ENCODE measurements around the gene RAD51B.

RAD51B gene

GRCh38 chr14:68399971-68400370 lies 580.4 kb downstream of the RAD51B start:
- Mint-ChIP-seq H3K4me3 (no peak overlapping the region), H3K27me3 (no peaks in the 10 kb centered on the region), H3K36me3 (peaks cover 16% of the 10 kb centered on the region), H3K27ac (peak overlapping the region; percentile 96), H3K4me1 (peaks cover 83% of the 10 kb centered on the region), H3K9me3 (no peaks in the 10 kb centered on the region)
- ATAC-seq: no peak

GRCh38 chr14:68401317-68401716 lies 581.7 kb downstream of the RAD51B start:
- Mint-ChIP-seq H3K9me3 (no peaks in the 10 kb centered on the region), H3K4me1 (peaks cover 86% of the 10 kb centered on the region), H3K27me3 (no peaks in the 10 kb centered on the region), H3K36me3 (peaks cover 5% of the 10 kb centered on the region), H3K27ac (peak overlapping the region; percentile 96), H3K4me3 (peak overlapping the region; percentile 5)
- ATAC-seq: no peak

DNA sequence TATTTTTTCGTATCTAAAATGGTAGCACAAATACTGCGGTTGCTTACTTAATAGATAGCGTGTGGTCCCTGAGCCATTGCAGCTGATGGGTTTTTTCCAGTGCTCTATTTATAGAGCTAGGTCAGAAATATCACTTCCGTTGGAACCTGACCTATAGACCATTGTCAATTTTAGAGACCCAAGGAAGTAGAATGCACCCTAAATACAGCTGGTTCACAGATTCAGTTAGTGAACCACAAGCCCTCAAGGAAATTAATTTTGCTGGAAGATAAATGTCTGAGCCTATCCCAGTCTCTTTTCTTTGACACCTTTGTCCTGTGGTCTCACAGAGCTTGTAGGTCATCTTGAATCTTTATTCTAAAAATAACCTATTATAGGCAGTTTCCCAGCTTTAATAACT lies 582.3 kb downstream of the RAD51B start:
- ATAC-seq: peak; percentile 89
- Mint-ChIP-seq H3K27me3 (no peaks in the 10 kb centered on the region), H3K4me3 (peak overlapping the region; percentile 7), H3K4me1 (peaks cover 86% of the 10 kb centered on the region), H3K36me3 (peaks cover 5% of the 10 kb centered on the region), H3K27ac (peak overlapping the region; percentile 96), H3K9me3 (no peaks in the 10 kb centered on the region)

DNA sequence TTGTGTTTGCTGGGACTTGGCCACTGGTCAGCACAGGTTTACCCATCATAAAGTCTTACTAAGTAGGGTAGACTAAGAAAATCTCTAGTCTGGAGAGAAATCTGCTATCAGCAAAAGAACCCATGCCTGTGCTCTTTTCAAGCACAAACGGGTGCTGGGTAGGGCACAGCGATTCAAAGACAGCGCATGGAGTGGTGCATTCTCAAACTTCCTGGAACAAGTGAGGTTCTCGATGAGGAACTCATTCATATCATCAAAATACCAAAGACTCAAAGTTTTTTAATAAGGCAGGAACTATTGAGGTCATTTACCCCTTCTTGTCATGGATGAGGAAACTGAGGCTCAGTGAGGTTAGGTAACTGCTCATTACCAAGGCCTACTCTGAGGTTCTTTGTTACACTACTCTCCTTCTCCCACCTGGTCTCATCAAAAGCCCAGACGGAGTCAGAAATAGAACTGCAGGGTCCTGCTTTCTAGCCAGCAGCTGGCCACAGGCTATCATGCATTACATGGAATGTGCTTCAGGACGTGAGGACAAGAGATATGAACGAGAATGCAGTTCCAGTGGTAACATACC lies 583.0 kb downstream of the RAD51B start:
- peaks cover 82% of the 10 kb centered on the region for H3K4me1 Mint-ChIP-seq

GRCh38 chr14:68403191-68404145 lies 583.9 kb downstream of the RAD51B start:
- Mint-ChIP-seq H3K9me3 (no peaks in the 10 kb centered on the region), H3K36me3 (peaks cover 10% of the 10 kb centered on the region), H3K27me3 (no peaks in the 10 kb centered on the region), H3K27ac (peak overlapping the region; percentile 96), H3K4me3 (peak overlapping the region; percentile 79), H3K4me1 (peaks cover 81% of the 10 kb centered on the region)
- no peak for ATAC-seq

More for the DNA sequence above, 583.0 kb downstream of the RAD51B start:
- peak overlapping the region; percentile 96 for H3K27ac Mint-ChIP-seq
- H3K4me3 Mint-ChIP-seq: peak overlapping the region; percentile 7
- ATAC-seq: peak; percentile 37
- H3K27me3 Mint-ChIP-seq: no peaks in the 10 kb centered on the region
- no peaks in the 10 kb centered on the region for H3K9me3 Mint-ChIP-seq
- peaks cover 5% of the 10 kb centered on the region for H3K36me3 Mint-ChIP-seq

GRCh38 chr14:68404146-68404527 lies 584.6 kb downstream of the RAD51B start:
- peaks cover 83% of the 10 kb centered on the region for H3K4me1 Mint-ChIP-seq
- peak overlapping the region; percentile 79 for H3K4me3 Mint-ChIP-seq
- H3K36me3 Mint-ChIP-seq: peaks cover 11% of the 10 kb centered on the region
- peak overlapping the region; percentile 96 for H3K27ac Mint-ChIP-seq
- H3K9me3 Mint-ChIP-seq: no peaks in the 10 kb centered on the region
- ATAC-seq: peak; percentile 58
- no peaks in the 10 kb centered on the region for H3K27me3 Mint-ChIP-seq

DNA sequence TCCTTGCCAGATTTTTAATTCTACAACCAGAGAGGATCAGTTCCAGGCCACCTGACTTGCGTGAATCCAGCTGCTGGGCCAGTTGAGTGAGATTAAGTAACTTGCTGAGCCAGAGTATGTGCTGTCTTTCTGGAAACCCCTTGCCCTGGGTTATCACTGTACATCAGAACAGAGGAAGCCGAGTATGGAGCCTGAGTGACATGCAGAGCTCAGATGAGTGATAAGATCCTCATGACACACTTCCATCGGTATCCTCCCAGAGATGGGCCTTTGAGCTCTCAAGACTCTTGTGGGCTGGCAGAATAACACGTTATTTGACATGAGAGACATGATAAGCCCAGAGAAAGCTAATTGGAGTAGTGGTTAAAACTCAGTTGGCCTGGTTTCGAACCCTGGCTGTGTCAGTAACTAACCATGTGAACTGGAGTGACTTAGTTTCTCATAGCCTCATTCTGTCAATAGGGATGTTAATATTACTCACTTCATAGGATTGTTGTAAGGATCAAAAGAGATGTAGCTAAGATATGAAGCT lies 585.1 kb downstream of the RAD51B start:
- peak overlapping the region; percentile 1 for H3K4me3 Mint-ChIP-seq
- H3K4me1 Mint-ChIP-seq: peaks cover 88% of the 10 kb centered on the region
- no peaks in the 10 kb centered on the region for H3K9me3 Mint-ChIP-seq
- H3K27me3 Mint-ChIP-seq: no peaks in the 10 kb centered on the region
- peaks cover 16% of the 10 kb centered on the region for H3K36me3 Mint-ChIP-seq
- H3K27ac Mint-ChIP-seq: peak overlapping the region; percentile 96
- peak; percentile 31 for ATAC-seq

DNA sequence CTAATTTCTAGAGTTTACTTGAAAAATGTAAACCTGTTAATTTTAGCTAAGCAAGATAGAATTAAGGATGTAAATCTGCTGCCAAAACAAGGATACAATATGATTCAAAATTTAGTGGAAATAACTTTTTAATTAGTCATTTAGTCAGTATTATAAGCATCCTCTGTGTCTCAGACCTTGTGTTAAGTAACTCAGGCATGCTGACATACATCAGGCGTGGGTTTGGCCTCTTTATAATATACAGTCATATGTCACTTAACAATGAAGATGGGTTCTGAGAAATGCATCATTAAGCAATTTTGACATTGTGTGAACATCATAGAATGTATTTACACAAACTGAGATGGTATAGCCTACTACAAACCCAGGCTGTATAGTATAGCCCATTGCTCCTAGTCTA lies 586.4 kb downstream of the RAD51B start:
- H3K36me3 Mint-ChIP-seq: peaks cover 16% of the 10 kb centered on the region
- H3K9me3 Mint-ChIP-seq: no peaks in the 10 kb centered on the region
- H3K4me3 Mint-ChIP-seq: no peak overlapping the region
- no peak for ATAC-seq
- no peaks in the 10 kb centered on the region for H3K27me3 Mint-ChIP-seq
- peaks cover 83% of the 10 kb centered on the region for H3K4me1 Mint-ChIP-seq
- H3K27ac Mint-ChIP-seq: peak overlapping the region; percentile 96

GRCh38 chr14:68407285-68407684 lies 587.7 kb downstream of the RAD51B start:
- no peaks in the 10 kb centered on the region for H3K9me3 Mint-ChIP-seq
- H3K36me3 Mint-ChIP-seq: peaks cover 11% of the 10 kb centered on the region
- H3K27ac Mint-ChIP-seq: peak overlapping the region; percentile 86
- H3K4me1 Mint-ChIP-seq: peaks cover 72% of the 10 kb centered on the region
- no peak overlapping the region for H3K4me3 Mint-ChIP-seq
- no peaks in the 10 kb centered on the region for H3K27me3 Mint-ChIP-seq
- ATAC-seq: no peak

DNA sequence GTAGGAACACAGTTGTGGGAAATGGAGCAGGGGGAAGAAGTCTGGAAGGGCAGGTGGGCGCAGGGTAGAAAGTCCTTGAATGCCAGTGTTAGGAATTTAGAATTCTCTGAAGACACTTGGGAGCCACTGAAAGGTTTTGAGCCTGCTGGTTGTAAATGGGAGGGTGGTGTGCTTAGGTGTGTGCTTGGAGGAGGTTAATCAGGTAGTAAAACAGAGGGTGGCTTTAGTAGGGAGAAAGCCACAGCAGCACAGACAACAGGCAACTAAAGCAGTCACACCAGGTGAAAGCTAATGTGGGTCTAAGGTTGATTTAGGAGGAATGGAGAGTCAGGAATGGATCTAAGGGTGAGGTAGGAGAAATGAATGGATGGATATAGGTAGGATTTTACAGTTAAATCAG lies 588.2 kb downstream of the RAD51B start:
- peaks cover 66% of the 10 kb centered on the region for H3K4me1 Mint-ChIP-seq
- H3K27me3 Mint-ChIP-seq: no peaks in the 10 kb centered on the region
- H3K27ac Mint-ChIP-seq: peak overlapping the region; percentile 86
- H3K9me3 Mint-ChIP-seq: no peaks in the 10 kb centered on the region
- H3K36me3 Mint-ChIP-seq: peaks cover 11% of the 10 kb centered on the region
- no peak overlapping the region for H3K4me3 Mint-ChIP-seq
- no peak for ATAC-seq

- peaks cover 11% of the 10 kb centered on the region for H3K36me3 Mint-ChIP-seq
- H3K9me3 Mint-ChIP-seq: no peaks in the 10 kb centered on the region
- peak; percentile 75 for ATAC-seq
- peak overlapping the region; percentile 27 for H3K4me3 Mint-ChIP-seq
- peaks cover 58% of the 10 kb centered on the region for H3K4me1 Mint-ChIP-seq
- no peaks in the 10 kb centered on the region for H3K27me3 Mint-ChIP-seq
- H3K27ac Mint-ChIP-seq: peak overlapping the region; percentile 86
Observed at GRCh38 chr14:68408680-68409079, 589.1 kb downstream of the RAD51B start.

DNA sequence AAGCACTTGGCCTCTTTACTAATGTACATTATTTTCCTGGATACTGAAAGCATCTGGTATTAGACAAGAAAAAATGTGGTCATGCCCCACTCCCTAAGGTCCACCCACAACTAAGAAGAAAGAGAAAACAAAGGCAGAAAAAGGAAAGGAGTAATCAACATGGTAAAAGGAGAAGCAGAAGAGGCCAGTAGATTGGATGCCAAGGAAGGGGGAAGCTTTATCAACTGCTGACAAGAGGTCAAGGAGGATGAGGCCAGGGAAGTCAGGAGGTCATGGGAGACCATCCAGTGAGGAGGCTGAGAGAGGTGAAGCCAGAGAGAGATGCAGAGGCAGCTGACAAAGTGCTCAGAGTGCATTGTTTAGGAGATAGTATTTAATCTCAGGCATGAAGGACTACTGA lies 589.8 kb downstream of the RAD51B start:
- Mint-ChIP-seq H3K36me3 (peaks cover 11% of the 10 kb centered on the region), H3K4me1 (peaks cover 51% of the 10 kb centered on the region), H3K27ac (peak overlapping the region; percentile 86), H3K9me3 (no peaks in the 10 kb centered on the region), H3K27me3 (no peaks in the 10 kb centered on the region), H3K4me3 (no peak overlapping the region)
- no peak for ATAC-seq

GRCh38 chr14:68412505-68413465 lies 593.2 kb downstream of the RAD51B start:
- no peak for ATAC-seq
- Mint-ChIP-seq H3K4me1 (peaks cover 26% of the 10 kb centered on the region), H3K27ac (no peak overlapping the region), H3K4me3 (no peak overlapping the region), H3K27me3 (no peaks in the 10 kb centered on the region), H3K36me3 (peaks cover 17% of the 10 kb centered on the region), H3K9me3 (no peaks in the 10 kb centered on the region)

GRCh38 chr14:68413509-68413908 lies 593.9 kb downstream of the RAD51B start:
- H3K9me3 Mint-ChIP-seq: no peaks in the 10 kb centered on the region
- peaks cover 24% of the 10 kb centered on the region for H3K4me1 Mint-ChIP-seq
- no peaks in the 10 kb centered on the region for H3K27me3 Mint-ChIP-seq
- H3K27ac Mint-ChIP-seq: no peak overlapping the region
- no peak for ATAC-seq
- peaks cover 12% of the 10 kb centered on the region for H3K36me3 Mint-ChIP-seq
- no peak overlapping the region for H3K4me3 Mint-ChIP-seq

GRCh38 chr14:68414121-68414520 lies 594.5 kb downstream of the RAD51B start:
- peaks cover 12% of the 10 kb centered on the region for H3K36me3 Mint-ChIP-seq

More at GRCh38 chr14:68414121-68414520, 594.5 kb downstream of the RAD51B start:
- no peak for ATAC-seq
- H3K4me3 Mint-ChIP-seq: no peak overlapping the region
- H3K27me3 Mint-ChIP-seq: no peaks in the 10 kb centered on the region
- peaks cover 22% of the 10 kb centered on the region for H3K4me1 Mint-ChIP-seq
- no peaks in the 10 kb centered on the region for H3K9me3 Mint-ChIP-seq
- peak overlapping the region; percentile 51 for H3K27ac Mint-ChIP-seq
